AG09309 (cell line): Measurements from ENCODE around the gene MYO1A.
"Not testable (repeated sequence)": the region's sequence is repeated elsewhere in the genome, so short reads cannot be mapped to it uniquely, and the experiment has no call there.

Experiments
- DNase-seq: peaks from one replicate; pipeline ENCODE4 v3.0.0-alpha.2; 2010; ENCODE audit warnings: low read depth
- H3K4me3 ChIP-seq: 2 replicates; pipeline ENCODE4 v1.5.1; 2011; ENCODE audit warnings: mild to moderate bottlenecking, low read depth, low read length, moderate library complexity; ENCODE audit not compliant: control insufficient read depth
- TF ChIP-seq, protein P1 (sequence below): IDR thresholded peaks from 2 replicates; pipeline ENCODE4 v1.5.1; 2011; ENCODE audit warnings: mild to moderate bottlenecking, low read depth, low read length, inconsistent platforms; ENCODE audit not compliant: insufficient read depth, control insufficient read depth; ENCODE audit errors: missing control alignments

The MYO1A gene

DNA sequence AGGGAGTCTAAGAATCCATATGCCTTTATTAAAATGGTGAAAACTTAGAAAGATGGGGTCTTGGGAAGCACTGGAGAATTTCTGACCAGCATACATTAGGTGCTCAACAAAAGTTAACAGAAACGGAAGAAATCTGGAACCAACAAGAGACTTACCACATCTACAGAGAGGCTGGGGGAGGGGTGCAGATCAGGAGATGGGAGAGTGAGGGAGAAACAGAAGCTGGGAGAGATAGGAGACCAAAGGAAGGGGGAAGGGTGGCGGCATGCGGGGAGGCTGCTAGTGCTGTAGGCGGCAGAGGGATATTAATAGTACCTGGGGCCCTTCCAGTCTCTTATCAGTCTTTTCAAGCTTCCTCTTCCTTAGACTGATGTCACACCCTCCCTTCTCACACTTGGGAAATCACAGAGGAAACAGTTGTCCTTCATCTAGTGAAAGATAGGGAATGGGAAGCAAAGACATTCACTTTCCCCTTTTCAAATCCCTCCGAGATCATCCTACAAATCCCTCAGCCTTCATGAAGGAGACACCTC, 61.7 kb downstream of the MYO1A start:
- TF ChIP-seq, protein P1, sequence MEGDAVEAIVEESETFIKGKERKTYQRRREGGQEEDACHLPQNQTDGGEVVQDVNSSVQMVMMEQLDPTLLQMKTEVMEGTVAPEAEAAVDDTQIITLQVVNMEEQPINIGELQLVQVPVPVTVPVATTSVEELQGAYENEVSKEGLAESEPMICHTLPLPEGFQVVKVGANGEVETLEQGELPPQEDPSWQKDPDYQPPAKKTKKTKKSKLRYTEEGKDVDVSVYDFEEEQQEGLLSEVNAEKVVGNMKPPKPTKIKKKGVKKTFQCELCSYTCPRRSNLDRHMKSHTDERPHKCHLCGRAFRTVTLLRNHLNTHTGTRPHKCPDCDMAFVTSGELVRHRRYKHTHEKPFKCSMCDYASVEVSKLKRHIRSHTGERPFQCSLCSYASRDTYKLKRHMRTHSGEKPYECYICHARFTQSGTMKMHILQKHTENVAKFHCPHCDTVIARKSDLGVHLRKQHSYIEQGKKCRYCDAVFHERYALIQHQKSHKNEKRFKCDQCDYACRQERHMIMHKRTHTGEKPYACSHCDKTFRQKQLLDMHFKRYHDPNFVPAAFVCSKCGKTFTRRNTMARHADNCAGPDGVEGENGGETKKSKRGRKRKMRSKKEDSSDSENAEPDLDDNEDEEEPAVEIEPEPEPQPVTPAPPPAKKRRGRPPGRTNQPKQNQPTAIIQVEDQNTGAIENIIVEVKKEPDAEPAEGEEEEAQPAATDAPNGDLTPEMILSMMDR: no peak
- no peak for DNase-seq
- no peak overlapping the region for H3K4me3 ChIP-seq

DNA sequence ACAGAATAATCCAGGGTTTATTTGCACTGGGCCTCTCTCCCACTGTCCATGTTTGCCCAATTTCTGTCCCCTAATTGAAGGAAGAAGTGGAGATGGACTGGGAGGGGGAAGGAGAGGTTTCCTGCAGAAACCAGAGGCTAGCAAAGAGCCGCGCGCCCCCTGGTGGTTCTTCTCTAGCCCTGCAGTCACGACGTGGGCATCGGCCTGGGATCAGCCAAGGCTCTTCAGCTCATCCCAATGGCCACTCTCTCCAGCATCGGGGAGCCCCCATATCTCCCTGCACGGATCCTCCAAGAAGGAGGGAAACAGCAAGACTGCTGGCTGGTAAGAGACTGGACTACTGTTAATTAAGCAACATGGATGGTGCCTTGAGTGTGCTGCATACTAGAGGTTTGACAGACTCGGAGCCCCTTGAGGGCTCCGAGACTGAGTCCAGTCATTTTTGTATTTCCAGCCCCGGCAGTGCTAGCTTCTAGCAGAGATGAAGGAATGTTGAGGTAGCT, 62.3 kb downstream of the MYO1A start:
- no peak overlapping the region for H3K4me3 ChIP-seq
- peak; percentile 28 for DNase-seq
- TF ChIP-seq, protein P1: peak; percentile 97

DNA sequence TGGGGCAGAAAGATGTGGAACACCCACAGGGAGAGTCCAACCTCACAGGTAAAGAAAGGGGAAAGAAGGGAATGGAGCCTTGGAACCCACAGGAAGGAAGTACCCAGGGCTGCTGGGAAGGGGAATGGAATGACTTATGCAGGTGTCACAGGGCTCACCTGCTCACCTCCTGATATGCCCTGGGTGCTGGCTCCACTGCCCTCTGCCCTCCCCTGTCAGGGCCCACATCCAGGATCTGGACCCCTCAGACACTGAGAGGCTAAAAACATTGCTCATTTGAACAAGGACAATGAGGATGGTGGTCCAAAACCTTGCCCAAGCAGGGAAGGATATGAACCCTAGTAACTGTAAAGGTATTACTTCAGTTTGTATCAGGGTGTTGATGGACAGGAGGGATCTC, 62.9 kb downstream of the MYO1A start:
- DNase-seq: no peak
- TF ChIP-seq, protein P1: no peak
- no peak overlapping the region for H3K4me3 ChIP-seq

DNA sequence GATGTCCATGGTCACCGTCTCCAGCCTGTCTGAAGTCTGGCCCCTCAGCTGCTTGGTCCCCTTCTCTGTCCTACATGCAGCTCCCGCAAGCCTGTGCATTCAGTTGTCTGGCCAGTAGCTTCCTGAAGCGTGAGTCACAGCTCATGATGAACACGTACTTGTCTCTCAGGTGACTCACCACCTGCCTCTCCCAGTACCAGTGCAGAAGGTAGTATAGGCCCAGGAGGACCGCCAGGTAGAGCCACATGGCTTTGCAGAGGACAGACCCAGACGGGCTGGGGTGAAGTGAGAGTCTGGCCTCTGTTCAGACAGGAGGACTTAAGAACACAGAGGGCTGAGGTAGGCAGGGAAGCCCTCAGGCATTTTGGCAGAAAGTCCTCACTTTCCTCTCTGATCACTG, 64.2 kb downstream of the MYO1A start:
- not testable (repeated sequence) for H3K4me3 ChIP-seq, DNase-seq

DNA sequence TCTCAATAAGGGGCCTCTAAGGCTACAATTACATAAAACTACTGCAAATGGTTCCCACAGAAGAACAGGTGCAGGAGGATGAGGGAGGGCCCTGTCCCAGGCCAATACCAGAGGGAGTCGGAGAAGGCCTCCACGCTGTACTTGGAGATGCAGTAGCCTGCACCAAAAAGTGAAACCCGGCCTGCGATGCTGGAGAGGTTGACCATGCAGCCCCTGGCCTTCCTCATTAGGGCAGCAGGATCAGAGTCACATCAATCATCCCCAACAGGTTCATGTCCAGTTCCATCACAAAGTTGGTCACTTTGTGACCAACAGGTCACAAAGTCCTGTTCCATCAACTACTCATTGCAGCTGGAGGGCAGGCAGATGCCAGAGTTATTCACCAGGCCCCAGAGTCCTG, 66.5 kb downstream of the MYO1A start:
- H3K4me3 ChIP-seq: no peak overlapping the region
- TF ChIP-seq, protein P1: no peak
- no peak for DNase-seq

DNA sequence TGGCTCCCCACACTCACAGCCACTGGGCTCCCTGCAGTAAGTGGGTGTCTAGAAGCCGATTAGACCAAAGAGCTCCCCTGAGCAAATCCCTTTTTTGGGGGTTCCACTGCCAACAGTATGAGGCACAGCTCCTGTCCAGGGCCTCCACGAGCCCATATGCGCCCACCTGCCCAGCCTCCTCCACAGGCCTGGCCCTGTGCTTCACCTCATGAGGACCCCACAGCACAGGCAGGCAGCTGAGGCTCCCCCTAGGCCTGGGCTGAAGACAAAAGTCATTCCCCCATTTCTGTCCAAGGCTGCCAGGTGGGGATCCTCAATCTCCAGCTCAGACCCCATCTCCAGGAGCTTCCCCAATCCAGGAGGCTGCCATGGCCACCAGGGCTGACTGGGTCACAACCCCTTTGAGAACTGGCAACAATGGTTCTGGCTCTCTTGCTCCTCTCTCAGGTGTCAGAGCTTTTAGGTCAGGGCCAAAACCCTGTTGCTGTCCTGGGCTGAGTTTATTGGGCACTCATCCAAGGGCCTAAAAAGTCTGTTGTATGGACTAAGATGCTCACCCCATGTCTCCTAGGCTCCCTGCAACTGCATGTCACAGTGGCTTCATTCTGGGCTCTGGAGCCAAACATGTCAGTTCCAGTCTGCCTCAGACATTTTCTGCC, 67.2 kb downstream of the MYO1A start:
- not testable (repeated sequence) for DNase-seq, H3K4me3 ChIP-seq

DNA sequence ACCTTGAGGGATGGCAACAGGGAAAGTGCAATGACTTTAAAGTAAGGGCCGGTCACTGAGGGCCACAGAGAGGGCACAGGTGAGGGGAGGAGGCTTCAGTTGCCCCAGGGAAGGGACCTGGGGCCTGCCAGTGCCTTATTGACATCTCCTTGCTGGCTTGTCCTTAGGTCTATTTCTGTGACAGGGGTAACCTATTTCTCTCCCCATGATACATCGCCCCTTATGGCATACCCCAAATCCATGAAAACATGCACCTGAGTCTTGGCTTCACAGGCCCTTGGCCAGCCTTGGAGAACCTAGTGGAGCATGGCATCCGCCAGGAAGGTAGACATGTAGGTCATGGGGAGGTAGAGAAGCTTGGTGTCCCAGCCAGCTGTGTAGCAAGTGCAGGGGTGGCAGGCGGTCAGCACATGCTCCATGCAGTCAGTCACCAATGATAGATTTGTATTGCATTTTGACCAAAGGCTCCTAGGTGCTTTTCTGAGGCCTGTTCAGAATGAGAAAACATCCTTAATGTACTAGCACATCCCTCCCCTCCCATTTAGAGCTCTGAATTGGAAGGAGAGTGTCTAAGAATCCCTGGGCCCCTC, 68.9 kb downstream of the MYO1A start:
- no peak for DNase-seq
- no peak overlapping the region for H3K4me3 ChIP-seq
- TF ChIP-seq, protein P1: no peak

DNA sequence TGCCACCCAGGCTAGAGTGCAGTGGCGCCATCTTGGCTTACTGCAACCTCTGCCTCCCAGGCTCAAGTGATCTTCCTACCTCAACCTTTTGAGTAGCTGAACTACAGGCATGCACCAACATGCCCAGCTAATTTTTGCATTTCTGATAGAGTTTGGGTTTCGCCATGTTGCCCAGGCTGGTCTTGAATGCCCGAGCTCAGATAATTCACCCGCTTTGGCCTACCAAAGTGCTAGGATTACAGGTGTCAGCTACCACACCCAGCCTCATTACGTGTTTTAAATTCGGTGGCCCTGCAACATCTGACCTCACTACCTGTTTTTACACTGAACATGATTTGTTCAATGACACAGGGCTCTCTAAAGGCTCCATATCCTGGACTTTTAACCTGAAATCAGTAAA, 69.7 kb downstream of the MYO1A start:
- H3K4me3 ChIP-seq: no peak overlapping the region
- DNase-seq: no peak
- TF ChIP-seq, protein P1: no peak
